Esophagus muscularis mucosa (tissue), 4 donors: ENCODE data around the gene CD302. TPM values are rescaled to one million over a fixed set of nuclear protein-coding genes. Genes with fewer than 3 reads are reported as not detected.

ENCODE experiments used
- DNase-seq: peaks from one replicate; pipeline ENCODE4 v3.0.0-alpha.2; 2017; ENCODE audit errors: extremely low spot score
- H3K27ac ChIP-seq, 4 donors: fragments of 200-600 bp; sonication (generic); replicated peaks in 1 of 4; 1 replicate in 3 of 4; 2 replicates in 1 of 4; pipeline ENCODE4 v1.5.1; 2016 to 2019; ENCODE audit warnings: mild to moderate bottlenecking in 1 of 4
- H3K27me3 ChIP-seq, 4 donors: fragments of 200-600 bp; sonication (generic); one replicate each; pipeline versions ENCODE4 v1.5.1 to v1.6.0; 2016 to 2019
- H3K36me3 ChIP-seq, 4 donors: fragments of 200-600 bp; sonication (generic); one replicate each; pipeline ENCODE4 v1.5.1; 2016 to 2019
- H3K4me1 ChIP-seq, 4 donors: fragments of 200-600 bp; sonication (generic); one replicate each; pipeline ENCODE4 v1.5.1; 2016 to 2019
- H3K4me3 ChIP-seq, 4 donors: fragments of 200-600 bp; sonication (generic); 1 replicate in 2 of 4; 2 replicates in 2 of 4; pipeline ENCODE4 v1.5.1; 2016 to 2019; ENCODE audit warnings: mild to moderate bottlenecking in 4 of 4, moderate library complexity in 1 of 4
- H3K9me3 ChIP-seq, 4 donors: fragments of 200-600 bp; sonication (generic); 1 replicate in 3 of 4; 2 replicates in 1 of 4; pipeline ENCODE4 v1.5.1; 2016 to 2019
- EP300 ChIP-seq: sonication (generic); formaldehyde crosslinking; IDR thresholded peaks from one replicate; pipeline ENCODE4 v1.6.1; 2017; ENCODE audit warnings: antibody characterized with exemption
- POLR2A ChIP-seq: fragments of 450-650 bp; IDR thresholded peaks from one replicate; pipeline ENCODE4 v1.6.1; 2017; ENCODE audit warnings: antibody characterized with exemption, moderate library complexity, mild to moderate bottlenecking, low read depth
- POLR2AphosphoS5 ChIP-seq, 2 donors: sonication (generic); formaldehyde crosslinking; IDR thresholded peaks; one replicate each; pipeline ENCODE4 v1.6.1; 2017; ENCODE audit warnings: antibody characterized with exemption in 2 of 2
- WGBS: methylation state at CpG from one replicate; pipeline ENCODE4 v1.1.5; 2018; 5-methylcytosine and 5-hydroxymethylcytosine counted together
- intact Hi-C: fragments of 100-400 bp; cut with DNase I; formaldehyde crosslinking; loops from one replicate; pipeline ENCODE4 v1.15.1; 2023
- total RNA-seq, 4 donors: library from RNA; depleted of rRNA; stranded (reverse); fragments of >200 nt; gene quantifications; one replicate each; pipeline versions ENCODE4 v1.1.0 to v1.2.1, GENCODE V29; 2016
- TF ChIP-seq, protein P1 (sequence below), 3 experiments: fragments of 200-600 bp in 2 of 3; fragments of 450-650 bp in 1 of 3; sonication (generic) in 2 of 3; IDR thresholded peaks; one replicate each; pipeline ENCODE4 v1.5.1; 2017 to 2019; ENCODE audit warnings: antibody characterized with exemption in 3 of 3, mild to moderate bottlenecking in 2 of 3, moderate library complexity in 1 of 3

Gene CD302
- total RNA-seq, 4 donors from 2014 or later: 30.8 to 46.9 (median 34.9) TPM

DNA sequence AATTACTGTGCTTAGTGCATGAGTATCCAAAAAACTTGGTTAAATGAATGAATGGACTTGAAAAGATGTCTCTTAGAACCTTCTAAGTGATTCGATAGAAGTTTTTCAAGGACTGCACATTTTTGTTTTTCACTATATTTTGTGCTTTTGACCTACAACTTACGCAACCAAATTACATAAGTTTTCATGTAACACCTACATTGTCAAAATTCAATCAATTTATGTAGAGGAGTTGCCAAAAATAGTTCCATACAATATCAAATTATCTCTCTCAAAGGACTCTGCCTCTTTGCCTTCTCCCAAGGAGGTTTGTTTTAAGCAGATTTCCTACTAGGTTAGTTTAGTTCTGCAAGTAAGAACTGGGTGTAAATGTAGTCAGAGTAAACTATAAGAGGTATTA is 75.4 kb downstream of the CD302 start:
- Histone ChIP-seq H3K4me3 (no peak overlapping the region), H3K9me3 (no peaks in the 10 kb centered on the region), H3K27ac (no peak overlapping the region), H3K4me1 (peaks cover 53 to 66% (median 60%) of the 10 kb centered on the region in 4 donors), H3K27me3 (no peaks in the 10 kb centered on the region), H3K36me3 (peaks cover 8 to 20% (median 17%) of the 10 kb centered on the region in 4 donors)
- WGBS: 93% methylated on average over 2 of the region's 2 CpGs
- intact Hi-C loops: no loop called here
- TF ChIP-seq POLR2AphosphoS5 (IDR thresholded peaks at IDR 0.05) (no peak), POLR2A (no peak)
- TF ChIP-seq, protein P1, sequence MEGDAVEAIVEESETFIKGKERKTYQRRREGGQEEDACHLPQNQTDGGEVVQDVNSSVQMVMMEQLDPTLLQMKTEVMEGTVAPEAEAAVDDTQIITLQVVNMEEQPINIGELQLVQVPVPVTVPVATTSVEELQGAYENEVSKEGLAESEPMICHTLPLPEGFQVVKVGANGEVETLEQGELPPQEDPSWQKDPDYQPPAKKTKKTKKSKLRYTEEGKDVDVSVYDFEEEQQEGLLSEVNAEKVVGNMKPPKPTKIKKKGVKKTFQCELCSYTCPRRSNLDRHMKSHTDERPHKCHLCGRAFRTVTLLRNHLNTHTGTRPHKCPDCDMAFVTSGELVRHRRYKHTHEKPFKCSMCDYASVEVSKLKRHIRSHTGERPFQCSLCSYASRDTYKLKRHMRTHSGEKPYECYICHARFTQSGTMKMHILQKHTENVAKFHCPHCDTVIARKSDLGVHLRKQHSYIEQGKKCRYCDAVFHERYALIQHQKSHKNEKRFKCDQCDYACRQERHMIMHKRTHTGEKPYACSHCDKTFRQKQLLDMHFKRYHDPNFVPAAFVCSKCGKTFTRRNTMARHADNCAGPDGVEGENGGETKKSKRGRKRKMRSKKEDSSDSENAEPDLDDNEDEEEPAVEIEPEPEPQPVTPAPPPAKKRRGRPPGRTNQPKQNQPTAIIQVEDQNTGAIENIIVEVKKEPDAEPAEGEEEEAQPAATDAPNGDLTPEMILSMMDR (IDR thresholded peaks at IDR 0.05): no peak
- DNase-seq: no peak

DNA sequence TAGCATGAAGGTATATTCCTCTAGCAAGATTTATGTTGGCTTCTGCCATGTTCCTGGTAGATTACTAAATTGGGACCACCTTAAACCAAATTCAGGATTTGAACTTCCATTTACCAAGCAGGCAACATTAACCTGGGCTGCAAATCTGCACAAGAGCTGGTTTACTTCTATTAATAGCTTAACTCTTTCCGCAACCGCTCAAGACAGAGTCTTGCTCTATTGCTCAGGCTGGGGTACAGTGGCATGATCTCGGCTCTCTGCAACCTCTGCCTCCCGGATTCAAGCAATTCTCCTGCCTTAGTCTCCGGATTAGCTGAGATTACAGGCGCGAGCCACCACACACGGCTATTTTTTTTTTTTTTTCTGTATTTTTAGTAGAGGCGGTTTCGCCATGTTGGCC is 77.3 kb downstream of the CD302 start:
- Histone ChIP-seq H3K27me3 (no peaks in the 10 kb centered on the region), H3K27ac (no peak overlapping the region), H3K36me3 (peaks cover 8 to 39% (median 32%) of the 10 kb centered on the region in 4 donors), H3K4me1 (peaks cover 71 to 82% (median 74%) of the 10 kb centered on the region in 4 donors), H3K9me3 (no peaks in the 10 kb centered on the region), H3K4me3 (no peak overlapping the region)
- WGBS: 94% methylated on average over 10 of the region's 10 CpGs
- TF ChIP-seq POLR2AphosphoS5 (IDR thresholded peaks at IDR 0.05) (no peak), EP300 (no peak), POLR2A (no peak)
- TF ChIP-seq, protein P1 (IDR thresholded peaks at IDR 0.05): no peak
- no peak for DNase-seq
- intact Hi-C loops: no loop called here

Other genes starting within 250 kb of the CD302 start
- 10 to 100 TPM; 76.3 to 97.2 (median 91.0) TPM for gene BAZ2B, start 181.7 kb downstream of the CD302 start, total RNA-seq
- 100 to 1,000 TPM in 1 of 4 donors, 10 to 100 TPM in 3; 60.1 to 101 (median 89.4) TPM for gene MARCHF7, start 85.7 kb downstream of the CD302 start, total RNA-seq
- 1 to 10 TPM in 3 of 4 donors, under 1 TPM in 1; 0.97 to 2.5 (median 1.3) TPM for gene LY75, start 106.5 kb upstream of the CD302 start, total RNA-seq